22Rv1 (cell line): Measurements from ENCODE around the gene MYO1D.
"Not testable (repeated sequence)": the region's sequence is repeated elsewhere in the genome, so short reads cannot be mapped to it uniquely, and the experiment has no call there.

ENCODE experiments used
- H3K27ac ChIP-seq: fragments of 450-650 bp; 2 replicates; pipeline ENCODE4 v1.5.1; 2017
- ZFX ChIP-seq: fragments of 450-650 bp; IDR thresholded peaks from 2 replicates; pipeline ENCODE4 v1.6.1; 2017; ENCODE audit warnings: antibody characterized with exemption, borderline replicate concordance
- TF ChIP-seq, protein P1 (sequence below): fragments of 450-650 bp; IDR thresholded peaks from 2 replicates; pipeline ENCODE4 v1.5.1; 2017; ENCODE audit warnings: mild to moderate bottlenecking

Gene MYO1D

DNA sequence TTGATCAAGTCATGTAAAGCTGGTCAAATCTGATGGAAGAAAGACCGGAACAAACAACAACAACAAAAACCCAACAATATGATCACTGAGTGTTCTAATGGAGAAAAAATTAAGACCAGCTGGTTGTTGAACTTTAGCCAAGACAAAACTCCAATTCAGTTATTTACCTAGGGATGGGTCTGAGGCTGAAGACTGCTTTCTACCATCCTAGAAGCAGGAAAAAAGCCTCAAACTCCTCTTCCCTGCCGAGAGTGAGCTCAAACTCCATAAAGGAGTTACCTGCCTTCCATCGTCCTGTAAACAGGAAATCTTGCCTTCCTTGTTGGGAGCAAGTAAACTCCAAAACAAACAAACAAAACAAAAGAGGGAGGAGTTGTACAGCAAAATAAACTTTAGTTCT lies 28.0 kb upstream of the MYO1D start:
- H3K27ac ChIP-seq: no peak overlapping the region
- TF ChIP-seq ZFX: no peak
- TF ChIP-seq, protein P1, sequence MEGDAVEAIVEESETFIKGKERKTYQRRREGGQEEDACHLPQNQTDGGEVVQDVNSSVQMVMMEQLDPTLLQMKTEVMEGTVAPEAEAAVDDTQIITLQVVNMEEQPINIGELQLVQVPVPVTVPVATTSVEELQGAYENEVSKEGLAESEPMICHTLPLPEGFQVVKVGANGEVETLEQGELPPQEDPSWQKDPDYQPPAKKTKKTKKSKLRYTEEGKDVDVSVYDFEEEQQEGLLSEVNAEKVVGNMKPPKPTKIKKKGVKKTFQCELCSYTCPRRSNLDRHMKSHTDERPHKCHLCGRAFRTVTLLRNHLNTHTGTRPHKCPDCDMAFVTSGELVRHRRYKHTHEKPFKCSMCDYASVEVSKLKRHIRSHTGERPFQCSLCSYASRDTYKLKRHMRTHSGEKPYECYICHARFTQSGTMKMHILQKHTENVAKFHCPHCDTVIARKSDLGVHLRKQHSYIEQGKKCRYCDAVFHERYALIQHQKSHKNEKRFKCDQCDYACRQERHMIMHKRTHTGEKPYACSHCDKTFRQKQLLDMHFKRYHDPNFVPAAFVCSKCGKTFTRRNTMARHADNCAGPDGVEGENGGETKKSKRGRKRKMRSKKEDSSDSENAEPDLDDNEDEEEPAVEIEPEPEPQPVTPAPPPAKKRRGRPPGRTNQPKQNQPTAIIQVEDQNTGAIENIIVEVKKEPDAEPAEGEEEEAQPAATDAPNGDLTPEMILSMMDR: no peak

DNA sequence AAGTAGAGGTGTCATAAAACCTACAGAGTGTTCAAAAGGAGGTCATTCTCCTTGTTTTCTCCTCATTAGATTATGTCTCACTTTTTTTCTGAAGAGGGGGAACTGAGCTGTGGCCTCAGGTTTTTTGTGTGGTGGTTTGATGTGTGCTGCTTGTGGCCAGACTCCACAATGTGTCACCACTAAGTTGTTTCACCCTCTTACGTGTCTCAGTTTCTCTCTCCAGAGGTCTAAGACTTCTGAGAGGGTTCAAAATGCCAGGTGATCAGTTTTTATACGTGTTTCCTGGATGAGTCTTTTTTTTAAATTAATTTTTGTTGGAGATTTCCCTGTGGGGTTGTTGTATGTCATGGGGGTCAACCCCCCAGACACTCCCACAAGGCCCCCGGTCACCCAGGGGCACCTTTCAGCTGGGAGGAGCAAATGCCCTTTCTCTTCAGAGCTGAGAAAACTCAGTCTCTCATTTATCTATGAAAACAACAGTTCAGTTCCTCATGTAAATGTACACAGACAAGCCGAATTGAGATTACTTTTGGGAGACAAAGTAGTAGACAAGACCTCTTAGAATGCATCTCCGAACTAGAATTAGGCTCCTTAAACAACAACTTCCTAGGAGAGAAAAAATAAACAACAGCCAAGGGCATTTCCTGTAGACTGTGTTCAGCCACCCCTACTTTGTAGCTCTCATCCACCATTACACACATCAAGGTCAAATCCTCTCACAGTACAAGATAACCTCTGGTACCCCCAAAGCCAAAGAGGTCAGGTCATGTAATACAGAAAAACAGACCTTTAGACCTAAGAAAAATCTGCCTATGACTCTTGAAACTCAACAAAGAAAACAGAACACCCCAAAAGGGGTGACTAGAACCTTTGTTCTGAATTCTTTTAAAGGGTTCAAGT lies 27.1 kb upstream of the MYO1D start:
- TF ChIP-seq, protein P1: no peak
- TF ChIP-seq ZFX: no peak
- no peak overlapping the region for H3K27ac ChIP-seq

DNA sequence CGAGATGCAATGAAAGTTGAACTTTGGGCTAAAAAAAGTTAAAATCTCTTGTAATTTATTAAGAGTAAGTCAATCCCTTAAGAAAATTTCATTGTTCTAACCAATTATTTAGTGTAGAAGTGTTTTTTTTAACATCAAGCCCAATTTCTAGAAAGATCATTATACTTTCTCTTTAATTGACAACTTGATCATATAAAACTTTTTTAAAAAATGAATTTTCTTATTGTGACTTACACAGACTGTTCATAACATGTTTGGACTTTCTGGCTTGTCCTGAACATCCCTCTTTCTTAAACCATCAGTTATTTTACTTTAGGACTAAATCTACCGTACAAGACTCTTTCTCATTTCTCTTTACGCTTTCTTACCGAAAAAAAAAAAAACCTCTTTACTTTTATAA lies 24.8 kb upstream of the MYO1D start:
- no peak overlapping the region for H3K27ac ChIP-seq
- TF ChIP-seq, protein P1: no peak
- no peak for TF ChIP-seq ZFX

DNA sequence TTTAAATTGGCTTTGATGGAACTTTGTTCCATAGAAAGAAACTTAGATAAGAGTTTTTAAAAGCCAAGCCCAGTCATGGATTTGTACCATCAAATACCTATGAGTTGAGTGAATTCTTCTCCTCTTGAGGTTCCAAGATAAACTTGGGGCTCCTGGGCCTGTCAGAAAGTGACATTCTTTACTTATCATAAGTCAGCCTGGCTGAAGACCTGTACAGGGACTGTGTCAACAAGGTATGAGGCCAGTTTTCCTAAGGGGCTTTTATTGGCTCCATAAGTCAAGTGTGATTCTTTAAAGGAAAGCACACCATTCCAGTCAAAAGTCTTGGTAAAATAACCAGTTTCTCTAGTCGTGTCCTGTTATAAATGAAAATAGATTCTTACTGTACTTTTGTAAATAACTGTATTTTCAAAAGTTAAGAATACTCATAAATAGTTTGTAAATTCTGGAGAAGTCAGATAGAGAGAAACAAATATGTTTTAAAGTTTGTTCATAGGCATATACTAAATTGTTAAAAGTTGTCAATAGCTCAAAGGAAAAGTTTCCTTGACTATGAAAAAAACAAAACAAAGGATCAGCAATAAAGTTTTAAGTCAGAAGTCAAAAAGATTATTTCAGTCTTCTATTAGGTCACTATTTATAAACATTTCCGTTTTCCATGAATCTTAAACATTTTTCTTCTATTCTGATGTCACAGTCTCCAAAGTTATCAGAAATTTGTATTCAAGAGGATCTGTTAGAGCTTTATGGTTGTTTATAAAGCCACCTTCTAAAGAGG lies 22.5 kb upstream of the MYO1D start:
- TF ChIP-seq, protein P1: no peak
- no peak for TF ChIP-seq ZFX

DNA sequence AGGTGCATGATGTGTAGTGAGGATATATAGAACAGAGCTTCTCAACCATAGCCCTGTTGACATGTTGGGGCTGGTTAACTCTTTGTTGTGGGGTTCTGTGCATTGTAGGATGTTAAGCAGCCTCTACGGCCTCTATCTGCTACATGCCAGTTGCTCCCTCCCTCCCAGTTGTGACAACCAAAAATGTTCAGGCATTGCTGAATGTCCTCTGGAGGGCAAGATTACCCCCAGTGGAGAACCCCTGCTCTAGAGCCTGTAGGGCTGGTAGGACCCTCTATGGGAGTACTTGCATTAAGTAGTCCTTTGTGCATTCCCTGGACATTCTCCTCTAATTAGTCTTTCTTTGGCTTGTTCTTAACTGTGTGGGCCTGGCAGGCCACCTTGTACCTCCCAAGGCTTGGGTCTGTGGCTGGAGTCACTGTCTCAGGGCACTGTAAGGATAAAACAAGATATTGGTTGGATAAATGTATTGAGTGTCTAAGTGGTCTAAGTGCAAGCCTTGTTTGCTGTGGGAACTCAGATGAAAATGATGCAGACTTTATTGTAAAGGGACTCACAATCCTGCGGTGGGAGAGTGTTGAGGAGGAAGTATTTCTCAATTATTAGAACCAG lies 19.8 kb upstream of the MYO1D start:
- TF ChIP-seq, protein P1: no peak
- no peak for TF ChIP-seq ZFX
- H3K27ac ChIP-seq: no peak overlapping the region

More for the DNA sequence above, 22.5 kb upstream of the MYO1D start:
- H3K27ac ChIP-seq: no peak overlapping the region

DNA sequence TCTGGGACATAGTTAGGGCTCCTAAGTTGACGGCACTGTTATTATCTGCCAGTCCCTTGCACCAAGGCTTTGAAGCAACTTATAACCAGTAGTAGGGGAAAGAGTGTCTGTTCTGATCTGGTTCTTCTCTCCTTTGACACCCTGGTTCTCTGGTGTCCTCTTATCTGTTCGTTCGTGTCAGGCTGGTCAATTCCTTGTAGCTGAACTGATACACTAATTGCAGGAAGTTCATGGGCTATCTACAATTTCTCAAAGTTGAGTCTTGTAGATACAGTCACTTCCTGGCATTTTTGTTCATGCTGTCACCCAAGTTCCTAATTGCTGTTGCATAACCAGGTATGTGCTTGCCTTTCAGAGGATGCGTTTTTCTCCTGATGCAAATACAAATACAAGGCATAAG lies 17.3 kb upstream of the MYO1D start:
- no peak for TF ChIP-seq ZFX
- TF ChIP-seq, protein P1: no peak
- H3K27ac ChIP-seq: no peak overlapping the region

DNA sequence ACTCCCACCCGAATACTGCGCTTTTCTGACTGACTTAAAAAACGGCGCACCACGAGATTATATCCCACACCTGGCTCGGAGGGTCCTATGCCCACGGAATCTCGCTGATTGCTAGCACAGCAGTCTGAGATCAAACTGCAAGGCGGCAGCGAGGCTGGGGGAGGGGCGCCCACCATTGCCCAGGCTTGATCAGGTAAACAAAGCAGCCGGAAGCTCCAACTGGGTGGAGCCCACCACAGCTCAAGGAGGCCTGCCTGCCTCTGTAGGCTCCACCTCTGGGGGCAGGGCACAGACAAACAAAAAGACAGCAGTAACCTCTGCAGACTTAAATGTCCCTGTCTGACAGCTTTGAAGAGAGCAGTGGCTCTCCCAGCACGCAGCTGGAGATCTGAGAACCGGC lies 10.5 kb upstream of the MYO1D start:
- H3K27ac ChIP-seq: not testable (repeated sequence)

DNA sequence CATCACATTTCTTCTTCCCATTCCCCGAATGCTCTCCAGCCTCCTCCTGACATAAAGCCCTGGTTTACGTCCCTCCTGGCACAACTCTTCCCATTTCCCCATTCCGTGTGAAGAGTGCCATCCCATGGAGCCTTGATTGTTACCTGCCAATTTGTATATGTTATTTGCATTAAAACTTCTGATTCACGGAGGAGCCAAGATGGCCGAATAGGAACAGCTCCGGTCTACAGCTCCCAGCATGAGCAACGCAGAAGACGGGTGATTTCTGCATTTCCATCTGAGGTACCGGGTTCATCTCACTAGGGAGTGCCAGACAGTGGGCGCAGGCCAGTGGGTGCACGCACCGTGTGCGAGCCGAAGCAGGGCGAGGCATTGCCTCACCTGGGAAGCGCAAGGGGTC lies 10.0 kb upstream of the MYO1D start:
- H3K27ac ChIP-seq: peak overlapping the region; percentile 45
